HEK293 (cell line): ENCODE data around the gene MED13L.
A peak's percentile ranks its signal among the peaks of the same experiment; 100 is the strongest.

Experiments used
- FEZF1 ChIP-seq: fragments of 450-650 bp; formaldehyde crosslinking; IDR thresholded peaks from 2 replicates; pipeline ENCODE4 v1.5.1; 2016; ENCODE audit warnings: missing biosample characterization, missing genetic modification characterization
- KLF1 ChIP-seq: fragments of 450-650 bp; formaldehyde crosslinking; IDR thresholded peaks from 2 replicates; pipeline ENCODE4 v1.5.1; 2016; ENCODE audit warnings: missing biosample characterization, missing genetic modification characterization
- MYNN ChIP-seq: fragments of 450-650 bp; formaldehyde crosslinking; IDR thresholded peaks from 2 replicates; pipeline ENCODE4 v1.5.1; 2016; ENCODE audit warnings: missing biosample characterization, missing genetic modification characterization, borderline replicate concordance
- MZF1 ChIP-seq: fragments of 450-650 bp; formaldehyde crosslinking; IDR thresholded peaks from 2 replicates; pipeline ENCODE4 v1.5.1; 2017; ENCODE audit warnings: missing biosample characterization, missing genetic modification characterization, borderline replicate concordance
- TRIM28 ChIP-seq: IDR thresholded peaks from 2 replicates; pipeline ENCODE4 v1.6.1; 2011; ENCODE audit warnings: low read length, control low read depth, borderline replicate concordance
- ZEB2 ChIP-seq: fragments of 450-650 bp; formaldehyde crosslinking; IDR thresholded peaks from 2 replicates; pipeline ENCODE4 v1.5.1; 2016; ENCODE audit warnings: missing biosample characterization, missing genetic modification characterization
- ZFP3 ChIP-seq: fragments of 450-650 bp; formaldehyde crosslinking; IDR thresholded peaks from 2 replicates; pipeline ENCODE4 v1.5.1; 2016; ENCODE audit warnings: low read depth, missing biosample characterization, missing genetic modification characterization
- ZNF112 ChIP-seq: fragments of 450-650 bp; formaldehyde crosslinking; IDR thresholded peaks from 2 replicates; pipeline ENCODE4 v1.5.0; 2017; ENCODE audit warnings: missing biosample characterization, missing genetic modification characterization
- ZNF133 ChIP-seq: fragments of 450-650 bp; formaldehyde crosslinking; IDR thresholded peaks from 2 replicates; pipeline ENCODE4 v1.5.1; 2016; ENCODE audit warnings: missing biosample characterization, missing genetic modification characterization
- ZNF157 ChIP-seq: fragments of 450-650 bp; formaldehyde crosslinking; IDR thresholded peaks from 2 replicates; pipeline ENCODE4 v1.5.1; 2016; ENCODE audit warnings: missing biosample characterization, missing genetic modification characterization
- ZNF560 ChIP-seq: fragments of 450-650 bp; formaldehyde crosslinking; IDR thresholded peaks from 2 replicates; pipeline ENCODE4 v1.5.1; 2017; ENCODE audit warnings: missing biosample characterization, missing genetic modification characterization, borderline replicate concordance
- ZNF621 ChIP-seq: fragments of 450-650 bp; formaldehyde crosslinking; IDR thresholded peaks from 2 replicates; pipeline ENCODE4 v1.5.1; 2017; ENCODE audit warnings: missing biosample characterization, missing genetic modification characterization
- ZNF623 ChIP-seq: fragments of 450-650 bp; formaldehyde crosslinking; IDR thresholded peaks from 2 replicates; pipeline ENCODE4 v1.5.1; 2016; ENCODE audit warnings: missing biosample characterization, missing genetic modification characterization
- ZNF626 ChIP-seq: fragments of 450-650 bp; sonication (Bioruptor Pico); formaldehyde crosslinking; IDR thresholded peaks from 2 replicates; pipeline ENCODE4 v1.5.1; 2018; ENCODE audit warnings: missing biosample characterization, missing genetic modification characterization, inconsistent platforms
- ZNF707 ChIP-seq: fragments of 450-650 bp; formaldehyde crosslinking; IDR thresholded peaks from 2 replicates; pipeline ENCODE4 v1.5.1; 2016; ENCODE audit warnings: missing biosample characterization, missing genetic modification characterization
- ZNF76 ChIP-seq: fragments of 450-650 bp; formaldehyde crosslinking; IDR thresholded peaks from 2 replicates; pipeline ENCODE4; 2016; ENCODE audit warnings: low read depth, missing biosample characterization, missing genetic modification characterization, borderline replicate concordance
- ZNF768 ChIP-seq: fragments of 450-650 bp; formaldehyde crosslinking; IDR thresholded peaks from 2 replicates; pipeline ENCODE4 v1.5.1; 2018; ENCODE audit warnings: missing biosample characterization, mild to moderate bottlenecking, missing genetic modification characterization
- ZNF791 ChIP-seq: fragments of 450-650 bp; formaldehyde crosslinking; IDR thresholded peaks from 2 replicates; pipeline ENCODE4 v1.5.1; 2016; ENCODE audit warnings: missing biosample characterization, missing genetic modification characterization
- ZNF837 ChIP-seq: fragments of 450-650 bp; formaldehyde crosslinking; IDR thresholded peaks from 2 replicates; pipeline ENCODE4 v1.5.1; 2016; ENCODE audit warnings: missing biosample characterization, missing genetic modification characterization
- TF ChIP-seq, protein P1 (sequence below): fragments of 450-650 bp; formaldehyde crosslinking; IDR thresholded peaks from 2 replicates; pipeline ENCODE4 v1.5.1; 2016; ENCODE audit warnings: missing biosample characterization, missing genetic modification characterization
- TF ChIP-seq, protein P2 (sequence below): fragments of 450-650 bp; formaldehyde crosslinking; IDR thresholded peaks from 2 replicates; pipeline ENCODE4 v1.5.1; 2016; ENCODE audit warnings: missing biosample characterization, missing genetic modification characterization
- TF ChIP-seq, protein P3 (sequence below): fragments of 450-650 bp; formaldehyde crosslinking; IDR thresholded peaks from 2 replicates; pipeline ENCODE4 v1.5.1; 2017; ENCODE audit warnings: missing biosample characterization, missing genetic modification characterization
- TF ChIP-seq, protein P4 (sequence below): fragments of 450-650 bp; formaldehyde crosslinking; IDR thresholded peaks from 2 replicates; pipeline ENCODE4 v1.5.1; 2017; ENCODE audit warnings: missing biosample characterization, missing genetic modification characterization
- TF ChIP-seq, protein P5 (sequence below): fragments of 450-650 bp; formaldehyde crosslinking; IDR thresholded peaks from 2 replicates; pipeline ENCODE4 v1.5.1; 2017; ENCODE audit warnings: missing biosample characterization, missing genetic modification characterization
- TF ChIP-seq, protein P6 (sequence below): fragments of 450-650 bp; formaldehyde crosslinking; IDR thresholded peaks from 2 replicates; pipeline ENCODE4 v1.5.1; 2016; ENCODE audit warnings: missing biosample characterization, missing genetic modification characterization
- TF ChIP-seq, protein P7 (sequence below): fragments of 450-650 bp; formaldehyde crosslinking; IDR thresholded peaks from 2 replicates; pipeline ENCODE4 v1.5.1; 2016; ENCODE audit warnings: missing biosample characterization, missing genetic modification characterization
- TF ChIP-seq, protein P8 (sequence below): fragments of 450-650 bp; formaldehyde crosslinking; IDR thresholded peaks from 2 replicates; pipeline ENCODE4 v1.5.1; 2016; ENCODE audit warnings: missing biosample characterization, missing genetic modification characterization

Gene MED13L

DNA sequence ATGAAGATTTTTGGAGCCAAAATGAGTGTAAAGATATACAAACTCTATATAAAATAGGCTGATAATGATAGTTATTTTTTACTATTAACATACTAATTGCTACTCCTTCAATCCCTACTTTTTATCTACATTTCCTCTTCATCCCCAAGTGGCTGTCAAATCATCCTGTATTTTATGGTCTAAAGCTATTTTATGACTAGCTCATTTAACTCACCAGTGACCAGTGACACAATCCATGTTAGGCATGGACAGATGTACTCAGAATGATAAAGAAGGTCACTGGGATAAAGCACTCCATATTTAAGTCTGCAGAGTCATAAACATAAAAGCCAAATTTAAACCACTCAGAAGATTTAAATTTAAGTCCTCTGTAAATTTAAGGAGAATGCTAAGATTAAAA is 183.0 kb downstream of the MED13L start (continued):
- TF ChIP-seq, protein P1, sequence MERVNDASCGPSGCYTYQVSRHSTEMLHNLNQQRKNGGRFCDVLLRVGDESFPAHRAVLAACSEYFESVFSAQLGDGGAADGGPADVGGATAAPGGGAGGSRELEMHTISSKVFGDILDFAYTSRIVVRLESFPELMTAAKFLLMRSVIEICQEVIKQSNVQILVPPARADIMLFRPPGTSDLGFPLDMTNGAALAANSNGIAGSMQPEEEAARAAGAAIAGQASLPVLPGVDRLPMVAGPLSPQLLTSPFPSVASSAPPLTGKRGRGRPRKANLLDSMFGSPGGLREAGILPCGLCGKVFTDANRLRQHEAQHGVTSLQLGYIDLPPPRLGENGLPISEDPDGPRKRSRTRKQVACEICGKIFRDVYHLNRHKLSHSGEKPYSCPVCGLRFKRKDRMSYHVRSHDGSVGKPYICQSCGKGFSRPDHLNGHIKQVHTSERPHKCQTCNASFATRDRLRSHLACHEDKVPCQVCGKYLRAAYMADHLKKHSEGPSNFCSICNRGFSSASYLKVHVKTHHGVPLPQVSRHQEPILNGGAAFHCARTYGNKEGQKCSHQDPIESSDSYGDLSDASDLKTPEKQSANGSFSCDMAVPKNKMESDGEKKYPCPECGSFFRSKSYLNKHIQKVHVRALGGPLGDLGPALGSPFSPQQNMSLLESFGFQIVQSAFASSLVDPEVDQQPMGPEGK (tag by site-specific recombination): no peak
- TF ChIP-seq ZFP3 (tag by site-specific recombination) (no peak), ZNF621 (no peak), ZNF768 (tag by site-specific recombination) (no peak), ZNF623 (tag by site-specific recombination) (no peak), ZNF76 (tag by site-specific recombination) (no peak), ZNF791 (tag by site-specific recombination) (no peak), TRIM28 (no peak), ZNF157 (tag by site-specific recombination) (no peak), ZNF626 (tag by site-specific recombination) (no peak), ZEB2 (tag by site-specific recombination) (0 out of 2 replicates have a peak, but pooled peaks have one; percentile 28), MYNN (tag by site-specific recombination) (no peak), KLF1 (tag by site-specific recombination) (no peak), ZNF133 (tag by site-specific recombination) (no peak), ZNF560 (tag by site-specific recombination) (no peak), FEZF1 (tag by site-specific recombination) (peak; percentile 40; the same call in 1 of the 2 replicates), ZNF707 (tag by site-specific recombination) (no peak), ZNF837 (tag by site-specific recombination) (no peak), ZNF112 (tag by site-specific recombination) (no peak), MZF1 (0 out of 2 replicates have a peak, but pooled peaks have one; percentile 79)
- TF ChIP-seq, protein P2, sequence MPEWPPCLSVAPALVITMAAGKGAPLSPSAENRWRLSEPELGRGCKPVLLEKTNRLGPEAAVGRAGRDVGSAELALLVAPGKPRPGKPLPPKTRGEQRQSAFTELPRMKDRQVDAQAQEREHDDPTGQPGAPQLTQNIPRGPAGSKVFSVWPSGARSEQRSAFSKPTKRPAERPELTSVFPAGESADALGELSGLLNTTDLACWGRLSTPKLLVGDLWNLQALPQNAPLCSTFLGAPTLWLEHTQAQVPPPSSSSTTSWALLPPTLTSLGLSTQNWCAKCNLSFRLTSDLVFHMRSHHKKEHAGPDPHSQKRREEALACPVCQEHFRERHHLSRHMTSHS: no peak
- TF ChIP-seq, protein P3, sequence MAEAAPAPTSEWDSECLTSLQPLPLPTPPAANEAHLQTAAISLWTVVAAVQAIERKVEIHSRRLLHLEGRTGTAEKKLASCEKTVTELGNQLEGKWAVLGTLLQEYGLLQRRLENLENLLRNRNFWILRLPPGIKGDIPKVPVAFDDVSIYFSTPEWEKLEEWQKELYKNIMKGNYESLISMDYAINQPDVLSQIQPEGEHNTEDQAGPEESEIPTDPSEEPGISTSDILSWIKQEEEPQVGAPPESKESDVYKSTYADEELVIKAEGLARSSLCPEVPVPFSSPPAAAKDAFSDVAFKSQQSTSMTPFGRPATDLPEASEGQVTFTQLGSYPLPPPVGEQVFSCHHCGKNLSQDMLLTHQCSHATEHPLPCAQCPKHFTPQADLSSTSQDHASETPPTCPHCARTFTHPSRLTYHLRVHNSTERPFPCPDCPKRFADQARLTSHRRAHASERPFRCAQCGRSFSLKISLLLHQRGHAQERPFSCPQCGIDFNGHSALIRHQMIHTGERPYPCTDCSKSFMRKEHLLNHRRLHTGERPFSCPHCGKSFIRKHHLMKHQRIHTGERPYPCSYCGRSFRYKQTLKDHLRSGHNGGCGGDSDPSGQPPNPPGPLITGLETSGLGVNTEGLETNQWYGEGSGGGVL (tag by site-specific recombination): no peak
- TF ChIP-seq, protein P4, sequence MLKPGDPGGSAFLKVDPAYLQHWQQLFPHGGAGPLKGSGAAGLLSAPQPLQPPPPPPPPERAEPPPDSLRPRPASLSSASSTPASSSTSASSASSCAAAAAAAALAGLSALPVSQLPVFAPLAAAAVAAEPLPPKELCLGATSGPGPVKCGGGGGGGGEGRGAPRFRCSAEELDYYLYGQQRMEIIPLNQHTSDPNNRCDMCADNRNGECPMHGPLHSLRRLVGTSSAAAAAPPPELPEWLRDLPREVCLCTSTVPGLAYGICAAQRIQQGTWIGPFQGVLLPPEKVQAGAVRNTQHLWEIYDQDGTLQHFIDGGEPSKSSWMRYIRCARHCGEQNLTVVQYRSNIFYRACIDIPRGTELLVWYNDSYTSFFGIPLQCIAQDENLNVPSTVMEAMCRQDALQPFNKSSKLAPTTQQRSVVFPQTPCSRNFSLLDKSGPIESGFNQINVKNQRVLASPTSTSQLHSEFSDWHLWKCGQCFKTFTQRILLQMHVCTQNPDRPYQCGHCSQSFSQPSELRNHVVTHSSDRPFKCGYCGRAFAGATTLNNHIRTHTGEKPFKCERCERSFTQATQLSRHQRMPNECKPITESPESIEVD: peak; percentile 9; the same call in 1 of the 2 replicates
- TF ChIP-seq, protein P5, sequence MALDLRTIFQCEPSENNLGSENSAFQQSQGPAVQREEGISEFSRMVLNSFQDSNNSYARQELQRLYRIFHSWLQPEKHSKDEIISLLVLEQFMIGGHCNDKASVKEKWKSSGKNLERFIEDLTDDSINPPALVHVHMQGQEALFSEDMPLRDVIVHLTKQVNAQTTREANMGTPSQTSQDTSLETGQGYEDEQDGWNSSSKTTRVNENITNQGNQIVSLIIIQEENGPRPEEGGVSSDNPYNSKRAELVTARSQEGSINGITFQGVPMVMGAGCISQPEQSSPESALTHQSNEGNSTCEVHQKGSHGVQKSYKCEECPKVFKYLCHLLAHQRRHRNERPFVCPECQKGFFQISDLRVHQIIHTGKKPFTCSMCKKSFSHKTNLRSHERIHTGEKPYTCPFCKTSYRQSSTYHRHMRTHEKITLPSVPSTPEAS (tag by site-specific recombination): no peak
- TF ChIP-seq, protein P6, sequence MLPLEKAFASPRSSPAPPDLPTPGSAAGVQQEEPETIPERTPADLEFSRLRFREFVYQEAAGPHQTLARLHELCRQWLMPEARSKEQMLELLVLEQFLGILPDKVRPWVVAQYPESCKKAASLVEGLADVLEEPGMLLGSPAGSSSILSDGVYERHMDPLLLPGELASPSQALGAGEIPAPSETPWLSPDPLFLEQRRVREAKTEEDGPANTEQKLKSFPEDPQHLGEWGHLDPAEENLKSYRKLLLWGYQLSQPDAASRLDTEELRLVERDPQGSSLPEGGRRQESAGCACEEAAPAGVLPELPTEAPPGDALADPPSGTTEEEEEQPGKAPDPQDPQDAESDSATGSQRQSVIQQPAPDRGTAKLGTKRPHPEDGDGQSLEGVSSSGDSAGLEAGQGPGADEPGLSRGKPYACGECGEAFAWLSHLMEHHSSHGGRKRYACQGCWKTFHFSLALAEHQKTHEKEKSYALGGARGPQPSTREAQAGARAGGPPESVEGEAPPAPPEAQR (tag by site-specific recombination): no peak
- TF ChIP-seq, protein P7, sequence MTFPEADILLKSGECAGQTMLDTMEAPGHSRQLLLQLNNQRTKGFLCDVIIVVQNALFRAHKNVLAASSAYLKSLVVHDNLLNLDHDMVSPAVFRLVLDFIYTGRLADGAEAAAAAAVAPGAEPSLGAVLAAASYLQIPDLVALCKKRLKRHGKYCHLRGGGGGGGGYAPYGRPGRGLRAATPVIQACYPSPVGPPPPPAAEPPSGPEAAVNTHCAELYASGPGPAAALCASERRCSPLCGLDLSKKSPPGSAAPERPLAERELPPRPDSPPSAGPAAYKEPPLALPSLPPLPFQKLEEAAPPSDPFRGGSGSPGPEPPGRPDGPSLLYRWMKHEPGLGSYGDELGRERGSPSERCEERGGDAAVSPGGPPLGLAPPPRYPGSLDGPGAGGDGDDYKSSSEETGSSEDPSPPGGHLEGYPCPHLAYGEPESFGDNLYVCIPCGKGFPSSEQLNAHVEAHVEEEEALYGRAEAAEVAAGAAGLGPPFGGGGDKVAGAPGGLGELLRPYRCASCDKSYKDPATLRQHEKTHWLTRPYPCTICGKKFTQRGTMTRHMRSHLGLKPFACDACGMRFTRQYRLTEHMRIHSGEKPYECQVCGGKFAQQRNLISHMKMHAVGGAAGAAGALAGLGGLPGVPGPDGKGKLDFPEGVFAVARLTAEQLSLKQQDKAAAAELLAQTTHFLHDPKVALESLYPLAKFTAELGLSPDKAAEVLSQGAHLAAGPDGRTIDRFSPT (tag by site-specific recombination): no peak
- TF ChIP-seq, protein P8, sequence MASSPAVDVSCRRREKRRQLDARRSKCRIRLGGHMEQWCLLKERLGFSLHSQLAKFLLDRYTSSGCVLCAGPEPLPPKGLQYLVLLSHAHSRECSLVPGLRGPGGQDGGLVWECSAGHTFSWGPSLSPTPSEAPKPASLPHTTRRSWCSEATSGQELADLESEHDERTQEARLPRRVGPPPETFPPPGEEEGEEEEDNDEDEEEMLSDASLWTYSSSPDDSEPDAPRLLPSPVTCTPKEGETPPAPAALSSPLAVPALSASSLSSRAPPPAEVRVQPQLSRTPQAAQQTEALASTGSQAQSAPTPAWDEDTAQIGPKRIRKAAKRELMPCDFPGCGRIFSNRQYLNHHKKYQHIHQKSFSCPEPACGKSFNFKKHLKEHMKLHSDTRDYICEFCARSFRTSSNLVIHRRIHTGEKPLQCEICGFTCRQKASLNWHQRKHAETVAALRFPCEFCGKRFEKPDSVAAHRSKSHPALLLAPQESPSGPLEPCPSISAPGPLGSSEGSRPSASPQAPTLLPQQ: no peak
